ENCODE measurements around the gene SLC25A23.
"Not testable (repeated sequence)": the region's sequence is repeated elsewhere in the genome, so short reads cannot be mapped to it uniquely, and the experiment has no call there.

The SLC25A23 gene

GRCh38 chr19:6459262-6460098 lies at the start of gene SLC25A23:
TSS of gene SLC25A23 (minus strand) at chr19:6459792. CDS start at chr19:6459628, 164 bp downstream.
- Mint-ChIP-seq H3K4me3 (peak within 1 kb of the TSS; percentile 87), H3K36me3 (peaks cover 20% of the 10 kb centered on the region), H3K9me3 (no peaks in the 10 kb centered on the region), H3K27ac (peak within 1 kb of the TSS; percentile 91), H3K27me3 (no peaks in the 10 kb centered on the region), H3K4me1 (peaks cover 28% of the 10 kb centered on the region)
- ATAC-seq = peak; percentile 63

GRCh38 chr19:6508028-6508771 lies 48.6 kb upstream of the SLC25A23 start:
- not testable (repeated sequence) for ATAC-seq, H3K9me3 Mint-ChIP-seq, H3K36me3 Mint-ChIP-seq, H3K4me3 Mint-ChIP-seq, H3K4me1 Mint-ChIP-seq, H3K27ac Mint-ChIP-seq, H3K27me3 Mint-ChIP-seq

- ATAC-seq = no peak
- Mint-ChIP-seq H3K9me3 (no peaks in the 10 kb centered on the region), H3K36me3 (no peaks in the 10 kb centered on the region), H3K4me1 (peaks cover 18% of the 10 kb centered on the region), H3K27ac (no peak overlapping the region), H3K27me3 (no peaks in the 10 kb centered on the region), H3K4me3 (peak overlapping the region; percentile 86)
Observed at GRCh38 chr19:6503407-6504201, 44.0 kb upstream of the SLC25A23 start.

GRCh38 chr19:6501740-6502648 lies 42.4 kb upstream of the SLC25A23 start, which contains the start of gene TUBB4A:
TSS of gene TUBB4A (minus strand) at chr19:6502309. CDS start at chr19:6502212, 97 bp downstream.
- peak within 1 kb of the TSS; percentile 70 for H3K27ac Mint-ChIP-seq
- H3K4me1 Mint-ChIP-seq = peaks cover 18% of the 10 kb centered on the region
- no peaks in the 10 kb centered on the region for H3K27me3 Mint-ChIP-seq
- ATAC-seq = peak; percentile 89
- H3K4me3 Mint-ChIP-seq = peak within 1 kb of the TSS; percentile 86
- no peaks in the 10 kb centered on the region for H3K36me3 Mint-ChIP-seq
- H3K9me3 Mint-ChIP-seq = no peaks in the 10 kb centered on the region

GRCh38 chr19:6500837-6501739 lies 41.5 kb upstream of the SLC25A23 start:
- Mint-ChIP-seq H3K4me3 (peak overlapping the region; percentile 86), H3K4me1 (peaks cover 18% of the 10 kb centered on the region), H3K9me3 (no peaks in the 10 kb centered on the region), H3K27me3 (no peaks in the 10 kb centered on the region), H3K27ac (peak overlapping the region; percentile 70), H3K36me3 (no peaks in the 10 kb centered on the region)
- ATAC-seq = no peak

- ATAC-seq = no peak
- H3K27me3 Mint-ChIP-seq = no peaks in the 10 kb centered on the region
- H3K36me3 Mint-ChIP-seq = peaks cover 8% of the 10 kb centered on the region
- no peaks in the 10 kb centered on the region for H3K9me3 Mint-ChIP-seq
- peaks cover 9% of the 10 kb centered on the region for H3K4me1 Mint-ChIP-seq
- H3K27ac Mint-ChIP-seq = no peak overlapping the region
- H3K4me3 Mint-ChIP-seq = no peak overlapping the region
Observed at GRCh38 chr19:6499052-6499790, 39.6 kb upstream of the SLC25A23 start.

- H3K9me3 Mint-ChIP-seq = no peaks in the 10 kb centered on the region
- no peak overlapping the region for H3K27ac Mint-ChIP-seq
- no peaks in the 10 kb centered on the region for H3K27me3 Mint-ChIP-seq
- no peak overlapping the region for H3K4me3 Mint-ChIP-seq
- ATAC-seq = no peak
- H3K36me3 Mint-ChIP-seq = peaks cover 11% of the 10 kb centered on the region
- H3K4me1 Mint-ChIP-seq = peaks cover 9% of the 10 kb centered on the region
Observed at GRCh38 chr19:6498294-6499036, 38.9 kb upstream of the SLC25A23 start.

- no peak for ATAC-seq
- no peaks in the 10 kb centered on the region for H3K9me3 Mint-ChIP-seq
- H3K4me3 Mint-ChIP-seq = no peak overlapping the region
- no peaks in the 10 kb centered on the region for H3K27me3 Mint-ChIP-seq
- H3K4me1 Mint-ChIP-seq = peaks cover under 1% of the 10 kb centered on the region
- no peak overlapping the region for H3K27ac Mint-ChIP-seq
- peaks cover 11% of the 10 kb centered on the region for H3K36me3 Mint-ChIP-seq
Observed at GRCh38 chr19:6495947-6496346, 36.4 kb upstream of the SLC25A23 start.

GRCh38 chr19:6494438-6495036 lies 34.9 kb upstream of the SLC25A23 start:
- Mint-ChIP-seq H3K4me3 (no peak overlapping the region), H3K4me1 (peaks cover 9% of the 10 kb centered on the region), H3K27ac (no peak overlapping the region), H3K36me3 (peaks cover 11% of the 10 kb centered on the region), H3K9me3 (no peaks in the 10 kb centered on the region), H3K27me3 (no peaks in the 10 kb centered on the region)
- ATAC-seq = no peak

GRCh38 chr19:6491802-6492592 lies 32.4 kb upstream of the SLC25A23 start:
- Mint-ChIP-seq H3K4me3 (no peak overlapping the region), H3K4me1 (peaks cover 16% of the 10 kb centered on the region), H3K27ac (no peak overlapping the region), H3K36me3 (peaks cover 11% of the 10 kb centered on the region), H3K27me3 (no peaks in the 10 kb centered on the region), H3K9me3 (no peaks in the 10 kb centered on the region)
- no peak for ATAC-seq

- no peak for ATAC-seq
- Mint-ChIP-seq H3K36me3 (peaks cover 11% of the 10 kb centered on the region), H3K9me3 (no peaks in the 10 kb centered on the region), H3K4me3 (peak overlapping the region; percentile 80), H3K4me1 (peaks cover 16% of the 10 kb centered on the region), H3K27ac (peak overlapping the region; percentile 80), H3K27me3 (no peaks in the 10 kb centered on the region)
Observed at GRCh38 chr19:6490134-6490533, 30.5 kb upstream of the SLC25A23 start.
